Left ventricle myocardium inferior (tissue), 1 donor: ENCODE results near the gene CAPRIN2. TPM values are rescaled to one million over a fixed set of nuclear protein-coding genes. Genes with fewer than 3 reads are reported as not detected.
A peak's percentile ranks its signal among the peaks of the same experiment; 100 is the strongest.

Experiments used
- DNase-seq: peaks from one replicate; pipeline ENCODE4 v3.0.0-alpha.2; 2020
- H3K27ac ChIP-seq: fragments of 200-600 bp; replicated peaks from 2 replicates; pipeline ENCODE4 v1.8.0; 2021
- H3K27me3 ChIP-seq: fragments of 200-600 bp; 2 replicates; pipeline ENCODE4 v1.8.0; 2021; ENCODE audit warnings: low read depth
- H3K36me3 ChIP-seq: fragments of 200-600 bp; 2 replicates; pipeline ENCODE4 v1.8.0; 2021
- H3K4me1 ChIP-seq: fragments of 200-600 bp; 2 replicates; pipeline ENCODE4 v1.8.0; 2021
- H3K4me3 ChIP-seq: fragments of 200-600 bp; 2 replicates; pipeline ENCODE4 v1.8.0; 2021; ENCODE audit warnings: mild to moderate bottlenecking, moderate library complexity
- H3K9me3 ChIP-seq: fragments of 200-600 bp; replicated peaks from 2 replicates; pipeline ENCODE4 v1.8.0; 2021
- CTCF ChIP-seq: fragments of 200-600 bp; IDR thresholded peaks from 2 replicates; pipeline ENCODE4 v1.8.0; 2021; ENCODE audit warnings: antibody characterized with exemption, mild to moderate bottlenecking, borderline replicate concordance
- intact Hi-C: fragments of 100-400 bp; cut with micrococcal nuclease; formaldehyde crosslinking; loops from one replicate; pipeline ENCODE4 v1.11.0; 2022
- total RNA-seq: library from RNA; stranded (reverse); fragmentation: NEBNext Ultra II Directional; extraction: Animal tissue kit (Norgen Biotek cat#: 25700); gene quantifications from one replicate; pipeline ENCODE4 v1.2.1, GENCODE V29; 2021
- donor health status: DM: no; HTN: yes; CAD: no; lungs with severe emphysema.

The CAPRIN2 gene
- total RNA-seq, 1 donor from 2014 or later = 27.5 TPM

GRCh38 chr12:30764251-30764650 lies 9.5 kb upstream of the CAPRIN2 start:
- no peaks in the 10 kb centered on the region for H3K27me3 ChIP-seq
- H3K9me3 ChIP-seq = no peaks in the 10 kb centered on the region
- H3K27ac ChIP-seq = no peak overlapping the region
- H3K36me3 ChIP-seq = peaks cover 3% of the 10 kb centered on the region
- intact Hi-C loops = no loop called here
- no peak overlapping the region for H3K4me3 ChIP-seq
- H3K4me1 ChIP-seq = no peaks in the 10 kb centered on the region
- no peak for DNase-seq
- no peak for TF ChIP-seq CTCF

DNA sequence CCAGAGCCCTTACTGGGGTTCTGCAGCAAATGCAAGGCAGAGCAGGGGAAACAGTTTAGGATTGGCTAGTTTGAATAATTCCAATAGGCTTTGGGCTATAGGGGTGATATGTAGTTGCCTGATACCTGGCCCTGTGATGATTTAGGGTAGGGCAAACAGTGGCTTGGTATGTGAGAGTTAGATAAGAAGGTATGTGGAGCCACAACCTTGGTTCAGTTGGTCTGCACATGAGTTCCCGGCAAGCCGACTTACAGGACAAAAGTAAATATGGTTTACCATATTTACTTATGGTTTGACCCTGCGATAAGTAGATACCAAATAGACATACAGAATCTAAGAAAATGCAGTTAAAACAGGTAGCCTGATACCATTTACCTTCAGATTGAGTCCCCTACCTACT lies 8.3 kb upstream of the CAPRIN2 start:
- no peak for TF ChIP-seq CTCF
- no peak for DNase-seq
- no peak overlapping the region for H3K27ac ChIP-seq
- no peak overlapping the region for H3K4me3 ChIP-seq
- no peaks in the 10 kb centered on the region for H3K9me3 ChIP-seq
- no peaks in the 10 kb centered on the region for H3K27me3 ChIP-seq
- H3K36me3 ChIP-seq = peaks cover 3% of the 10 kb centered on the region
- H3K4me1 ChIP-seq = no peaks in the 10 kb centered on the region
- intact Hi-C loops = no loop called here

DNA sequence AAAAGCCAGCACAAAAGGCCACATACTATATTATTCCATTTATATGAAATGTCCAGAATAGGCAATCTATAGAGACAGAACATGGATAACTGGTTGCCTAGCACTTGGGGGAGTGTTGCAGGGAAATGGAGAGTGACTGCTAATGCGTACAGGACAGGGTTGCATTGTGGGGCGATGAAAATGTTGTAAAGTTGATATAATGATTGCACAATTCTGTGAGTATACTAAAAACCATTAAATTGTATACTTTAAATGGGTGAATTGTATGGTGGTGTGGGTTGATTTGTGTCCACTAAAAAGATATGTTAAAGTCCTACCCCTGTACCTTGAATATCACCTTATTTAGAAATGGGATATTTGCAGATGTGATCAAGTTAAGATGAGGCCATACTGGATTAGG lies 7.0 kb upstream of the CAPRIN2 start:
- DNase-seq = no peak
- intact Hi-C loops = no loop called here
- Histone ChIP-seq H3K27ac (no peak overlapping the region), H3K4me3 (no peak overlapping the region), H3K9me3 (no peaks in the 10 kb centered on the region), H3K27me3 (no peaks in the 10 kb centered on the region), H3K36me3 (peaks cover 3% of the 10 kb centered on the region), H3K4me1 (no peaks in the 10 kb centered on the region)
- no peak for TF ChIP-seq CTCF

- no peaks in the 10 kb centered on the region for H3K9me3 ChIP-seq
- no peaks in the 10 kb centered on the region for H3K27me3 ChIP-seq
- no peak overlapping the region for H3K27ac ChIP-seq
- peaks cover 3% of the 10 kb centered on the region for H3K36me3 ChIP-seq
- TF ChIP-seq CTCF = no peak
- no peak for DNase-seq
- H3K4me3 ChIP-seq = no peak overlapping the region
- intact Hi-C loops = no loop called here
- peaks cover 24% of the 10 kb centered on the region for H3K4me1 ChIP-seq
Measured at GRCh38 chr12:30757316-30757715, 2.6 kb upstream of the CAPRIN2 start.

DNA sequence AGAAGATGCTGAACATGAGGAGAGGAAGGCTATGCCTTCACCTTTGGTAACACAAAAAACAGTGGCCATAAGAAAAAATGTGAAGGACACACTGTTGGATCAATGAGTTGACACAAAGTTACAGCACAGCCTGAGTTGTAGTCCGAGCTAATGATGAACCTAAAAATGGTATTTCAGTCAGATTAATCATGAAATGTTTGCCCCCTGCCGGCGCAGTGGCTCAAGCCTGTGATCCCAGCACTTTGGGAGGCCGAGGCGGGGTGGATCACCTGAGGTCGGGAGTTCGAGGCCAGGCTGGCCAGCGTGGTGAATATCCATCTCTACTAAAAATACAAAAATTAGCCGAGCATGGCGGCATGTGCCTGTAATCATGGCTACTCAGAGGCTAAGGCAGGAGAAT lies 1.3 kb upstream of the CAPRIN2 start:
- Histone ChIP-seq H3K27me3 (no peaks in the 10 kb centered on the region), H3K27ac (peak overlapping the region; percentile 87), H3K4me3 (no peak overlapping the region), H3K36me3 (peaks cover 3% of the 10 kb centered on the region), H3K9me3 (no peaks in the 10 kb centered on the region), H3K4me1 (peaks cover 33% of the 10 kb centered on the region)
- intact Hi-C loops = no loop called here
- no peak for TF ChIP-seq CTCF
- no peak for DNase-seq

DNA sequence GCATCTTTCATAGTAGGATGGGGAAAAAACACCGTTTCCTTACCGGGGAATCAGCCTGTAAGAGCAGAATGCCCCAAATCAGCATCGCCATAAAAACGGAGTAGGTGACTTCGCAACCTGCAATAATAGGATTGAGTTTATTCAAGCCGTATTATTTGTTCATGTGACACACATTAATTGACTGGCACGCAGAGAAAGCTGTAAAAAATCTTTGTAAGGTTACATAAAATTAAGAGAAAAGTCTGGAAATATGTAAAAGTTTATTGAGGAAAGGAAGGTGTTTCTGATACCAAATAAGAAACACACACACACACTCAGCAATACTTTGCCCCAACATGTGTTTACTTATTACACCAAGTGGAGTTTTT lies 628 bp upstream of the CAPRIN2 start:
- H3K4me1 ChIP-seq = peaks cover 37% of the 10 kb centered on the region
- H3K27ac ChIP-seq = peak overlapping the region; percentile 87
- no peak for DNase-seq
- no peak for TF ChIP-seq CTCF
- H3K9me3 ChIP-seq = no peaks in the 10 kb centered on the region
- no peaks in the 10 kb centered on the region for H3K36me3 ChIP-seq
- intact Hi-C loops = no loop called here
- no peaks in the 10 kb centered on the region for H3K27me3 ChIP-seq
- H3K4me3 ChIP-seq = peak overlapping the region; percentile 91
